ENCODE data around the gene PLXNA4.

PLXNA4 gene

GRCh38 chr7:132564090-132564489 is 12.2 kb downstream of the PLXNA4 start:
- DNase-seq: no peak

- no peak for DNase-seq
Observed at GRCh38 chr7:132562690-132563089, 13.6 kb downstream of the PLXNA4 start.

DNA sequence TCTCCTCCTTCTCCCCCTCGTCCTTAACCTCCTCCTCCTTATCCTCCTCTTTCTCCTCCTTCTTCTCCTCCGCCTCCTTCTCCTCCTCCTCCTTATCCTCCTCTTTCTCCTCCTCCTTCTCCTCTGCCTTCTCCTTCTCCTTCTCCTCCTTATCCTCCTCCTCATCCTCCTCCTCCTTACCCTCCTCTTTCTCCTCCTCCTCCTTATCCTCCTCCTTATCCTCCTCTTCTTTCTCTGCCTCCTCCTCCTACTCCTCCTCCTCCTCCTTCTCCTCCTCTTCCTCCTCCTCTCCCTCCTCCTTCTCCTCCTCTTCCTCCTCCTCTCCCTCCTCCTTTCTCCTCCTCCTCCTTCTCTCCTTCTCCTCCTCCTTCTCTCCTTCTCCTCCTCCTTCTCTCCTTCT is 14.5 kb downstream of the PLXNA4 start:
- DNase-seq: no peak

GRCh38 chr7:132560825-132561529 is 15.3 kb downstream of the PLXNA4 start:
- DNase-seq: no peak

GRCh38 chr7:132560105-132560504 is 16.2 kb downstream of the PLXNA4 start:
- DNase-seq: no peak

- no peak for DNase-seq
Observed at GRCh38 chr7:132558815-132559214, 17.5 kb downstream of the PLXNA4 start.

DNA sequence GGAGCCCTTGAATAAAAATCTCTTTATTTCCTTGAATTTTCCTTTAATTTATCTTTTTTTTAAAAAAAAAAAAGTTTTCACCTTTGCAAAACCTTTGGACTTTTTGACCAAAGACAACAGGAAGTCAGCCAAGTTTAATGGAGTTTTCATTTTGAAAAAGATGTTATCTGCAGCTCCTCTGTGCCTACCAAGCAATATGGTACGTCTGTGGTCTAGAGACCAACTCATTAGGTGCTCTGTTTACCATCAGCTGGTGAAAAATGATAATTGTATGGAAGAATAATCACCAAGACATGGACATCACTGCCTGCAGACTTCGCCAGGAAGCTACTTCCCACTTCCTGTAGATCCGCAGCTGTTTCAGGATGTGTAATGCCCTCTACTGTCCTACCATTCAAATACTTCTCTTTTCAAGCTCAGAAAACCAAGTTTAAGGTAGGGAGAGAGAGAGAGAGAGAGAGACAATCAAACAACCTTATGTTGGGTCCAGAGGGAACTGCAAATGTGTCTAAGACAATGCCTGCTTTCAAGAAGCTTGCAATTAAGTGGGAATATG is 18.7 kb downstream of the PLXNA4 start:
- no peak for DNase-seq

DNA sequence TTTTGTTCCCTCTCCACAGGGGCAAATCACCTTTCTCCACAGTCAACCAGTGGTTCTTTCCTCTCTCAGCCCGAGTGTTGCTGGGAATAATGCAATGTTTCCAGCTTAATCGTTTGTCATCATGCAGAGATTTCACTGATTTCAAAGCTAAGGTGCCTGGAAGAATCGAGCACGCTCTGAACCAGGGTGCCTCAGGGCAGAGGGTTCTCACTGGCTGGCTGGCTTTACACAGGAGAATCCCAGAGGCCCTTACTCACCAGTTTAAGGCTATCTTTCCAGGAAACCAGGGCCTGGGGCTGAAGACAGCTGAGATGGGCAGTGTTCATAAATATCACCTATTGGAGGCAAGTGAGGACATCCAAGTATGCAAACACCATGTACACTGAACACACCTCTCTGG is 21.8 kb downstream of the PLXNA4 start:
- no peak for DNase-seq

DNA sequence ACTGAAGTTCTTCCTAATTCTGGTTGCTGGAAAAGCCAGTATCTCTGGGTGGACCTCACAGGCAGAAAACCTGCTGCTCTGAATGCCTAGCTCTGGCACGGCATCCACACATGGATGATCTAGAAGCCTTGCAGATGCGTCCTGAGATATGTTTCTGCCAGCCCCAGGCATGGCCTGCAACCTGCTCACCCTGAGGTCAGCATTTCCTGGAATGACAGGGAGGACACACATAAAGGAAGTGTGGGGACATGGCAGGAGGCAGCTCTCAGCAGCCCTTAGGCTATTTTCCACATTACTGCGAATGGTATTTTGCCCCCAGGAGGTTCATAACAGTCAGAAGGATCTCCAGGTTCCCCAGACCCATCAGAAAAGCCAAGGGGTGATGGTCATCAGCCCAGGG is 23.2 kb downstream of the PLXNA4 start:
- no peak for DNase-seq

DNA sequence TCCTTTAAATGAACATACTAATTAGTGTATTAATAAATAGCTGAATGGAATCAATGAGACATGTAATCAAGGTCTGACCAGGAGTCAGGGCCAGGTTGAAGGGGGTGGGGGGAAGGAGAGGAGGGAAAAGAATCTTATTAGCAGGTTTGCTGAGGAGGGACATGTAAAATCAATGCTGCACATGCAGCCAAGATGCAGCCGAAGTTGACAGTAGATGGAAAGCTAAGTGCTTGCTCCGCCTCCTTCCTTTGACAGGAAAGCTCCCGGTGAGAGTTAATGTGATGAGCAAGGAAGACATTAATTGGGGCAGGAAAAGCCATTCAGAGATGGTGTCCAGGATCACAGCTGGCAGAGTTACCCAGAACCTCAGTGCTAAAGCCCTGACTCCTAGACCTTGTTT is 24.4 kb downstream of the PLXNA4 start:
- DNase-seq: no peak

DNA sequence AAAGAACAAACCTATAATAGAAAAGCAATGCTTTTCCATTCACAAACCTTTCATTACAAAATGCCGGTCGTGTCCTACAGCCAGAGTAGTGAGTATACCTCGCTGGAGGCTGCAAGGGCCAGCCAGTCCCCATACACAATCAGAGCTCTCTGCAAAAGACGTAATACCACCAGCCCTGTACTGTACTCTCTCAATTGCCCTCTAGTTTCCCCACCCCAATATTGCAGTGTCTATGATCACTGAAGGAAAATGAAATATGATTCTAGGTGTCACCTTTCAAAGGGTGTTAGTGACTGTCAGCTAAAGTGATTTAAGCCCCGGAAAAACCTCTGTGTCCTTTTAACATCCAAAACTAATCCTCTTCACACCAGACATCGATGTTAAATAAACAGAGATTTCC is 24.8 kb downstream of the PLXNA4 start:
- no peak for DNase-seq

GRCh38 chr7:132548489-132549078 is 27.7 kb downstream of the PLXNA4 start:
- DNase-seq: no peak

DNA sequence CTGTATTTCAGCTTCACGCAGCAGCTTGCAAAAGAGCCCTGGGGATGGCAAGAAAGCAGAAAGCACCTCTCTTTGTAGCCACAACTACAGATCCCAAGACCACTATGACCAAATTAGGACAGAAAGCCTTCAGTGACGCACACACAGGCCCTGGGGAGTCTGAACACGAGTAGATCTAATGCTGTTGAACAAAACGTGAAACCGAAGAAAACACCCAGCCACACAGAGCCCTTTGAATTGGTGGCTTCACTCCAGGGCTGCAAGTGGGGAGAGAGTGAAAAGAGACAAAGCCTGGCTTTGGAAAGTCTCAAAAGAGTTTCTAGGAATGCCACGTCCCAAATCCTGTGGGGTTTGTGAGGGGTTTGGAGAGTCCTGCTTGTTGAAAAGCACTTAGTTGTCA is 28.4 kb downstream of the PLXNA4 start:
- no peak for DNase-seq

DNA sequence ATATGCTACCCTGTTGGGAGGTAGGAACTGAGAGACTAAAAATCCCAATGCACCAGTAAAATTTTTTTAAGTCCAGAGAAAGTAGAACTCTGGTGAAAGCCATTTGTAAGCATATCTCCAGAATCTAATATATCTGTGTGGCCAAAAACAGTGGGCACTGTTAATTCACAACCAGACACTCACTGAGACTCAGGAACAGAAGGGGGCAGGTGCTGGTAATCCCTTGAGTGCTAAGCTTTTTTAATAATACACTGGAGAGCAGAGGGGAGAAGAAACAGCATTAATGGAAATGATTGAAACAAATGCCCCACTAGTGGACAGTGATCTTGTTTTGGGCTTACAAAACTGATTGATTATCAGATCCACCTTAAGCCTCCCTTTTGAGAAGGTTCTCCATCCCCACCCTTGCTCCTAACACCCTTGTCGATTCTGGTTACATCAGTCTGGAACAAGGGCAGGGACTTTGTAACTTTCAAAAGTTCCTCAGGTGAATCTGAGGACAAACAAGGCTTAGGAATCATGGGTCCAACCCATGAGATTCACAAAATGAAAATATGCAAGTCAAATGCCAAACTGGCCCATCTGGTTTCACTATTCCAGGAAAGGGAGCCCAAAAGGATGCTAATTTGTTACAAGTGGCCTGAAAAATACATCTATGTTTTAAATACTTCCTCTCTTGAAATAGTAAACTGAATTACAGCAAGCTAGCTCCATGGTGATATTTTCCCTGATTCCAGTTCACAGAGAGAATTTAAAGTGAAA is 29.7 kb downstream of the PLXNA4 start:
- DNase-seq: no peak

GRCh38 chr7:132545756-132546155 is 30.5 kb downstream of the PLXNA4 start:
- no peak for DNase-seq

- DNase-seq: no peak
Observed at GRCh38 chr7:132544999-132545398, 31.3 kb downstream of the PLXNA4 start.

DNA sequence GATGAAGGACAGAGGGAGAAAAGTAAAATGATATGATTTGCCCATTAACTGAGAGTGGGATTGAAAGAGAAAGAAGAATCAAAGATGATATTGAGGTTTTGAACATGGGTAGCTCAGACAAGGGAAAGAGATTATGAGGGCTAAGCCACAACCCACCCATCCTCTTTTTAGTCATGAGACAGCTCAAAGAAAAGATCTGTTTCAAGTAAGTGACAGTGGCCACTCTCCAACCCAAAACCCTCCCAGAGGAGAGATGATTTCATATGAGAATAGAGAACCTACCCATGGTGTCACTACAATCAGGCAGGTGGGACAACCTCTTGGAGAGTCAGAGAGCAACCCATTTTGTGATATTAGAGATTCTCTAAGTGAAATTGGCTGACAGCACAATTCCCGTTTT is 32.2 kb downstream of the PLXNA4 start:
- DNase-seq: no peak

DNA sequence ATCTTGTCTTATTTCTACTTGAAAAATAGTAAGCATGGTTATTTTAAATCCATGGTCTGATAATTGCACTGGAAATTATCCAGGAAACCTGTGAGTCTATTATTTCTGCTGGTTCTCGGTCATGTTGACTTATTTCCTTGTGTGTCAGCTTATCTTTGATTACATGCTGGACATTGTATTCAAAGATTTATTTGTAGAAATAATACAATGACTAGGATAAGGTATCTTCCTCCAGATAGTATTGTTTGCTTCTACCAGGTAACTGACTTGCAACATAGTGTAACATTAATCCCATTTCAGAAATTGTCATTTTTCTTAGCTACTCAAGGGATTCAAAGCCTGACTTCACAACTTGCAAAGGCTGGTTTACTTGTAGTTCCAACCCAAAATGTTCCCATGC is 33.4 kb downstream of the PLXNA4 start:
- no peak for DNase-seq

DNA sequence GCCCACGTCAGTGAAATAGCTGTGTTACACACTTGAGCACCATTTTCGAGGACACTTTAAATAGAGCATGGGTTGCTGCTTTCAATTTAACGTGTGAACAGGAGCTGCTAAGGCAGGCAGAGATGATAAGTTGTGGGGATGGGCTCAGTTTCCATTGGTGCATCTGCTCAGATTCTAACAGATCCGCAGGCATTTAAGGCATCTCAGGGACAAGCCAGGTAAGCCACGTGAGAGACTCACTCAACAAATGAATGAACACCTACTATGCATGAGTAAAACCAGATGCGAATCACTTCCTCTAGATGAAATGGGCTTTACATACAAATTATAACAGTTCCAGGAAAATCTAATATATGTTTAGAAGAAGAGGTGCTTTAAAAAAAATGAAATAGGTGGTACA is 34.6 kb downstream of the PLXNA4 start:
- DNase-seq: no peak

DNA sequence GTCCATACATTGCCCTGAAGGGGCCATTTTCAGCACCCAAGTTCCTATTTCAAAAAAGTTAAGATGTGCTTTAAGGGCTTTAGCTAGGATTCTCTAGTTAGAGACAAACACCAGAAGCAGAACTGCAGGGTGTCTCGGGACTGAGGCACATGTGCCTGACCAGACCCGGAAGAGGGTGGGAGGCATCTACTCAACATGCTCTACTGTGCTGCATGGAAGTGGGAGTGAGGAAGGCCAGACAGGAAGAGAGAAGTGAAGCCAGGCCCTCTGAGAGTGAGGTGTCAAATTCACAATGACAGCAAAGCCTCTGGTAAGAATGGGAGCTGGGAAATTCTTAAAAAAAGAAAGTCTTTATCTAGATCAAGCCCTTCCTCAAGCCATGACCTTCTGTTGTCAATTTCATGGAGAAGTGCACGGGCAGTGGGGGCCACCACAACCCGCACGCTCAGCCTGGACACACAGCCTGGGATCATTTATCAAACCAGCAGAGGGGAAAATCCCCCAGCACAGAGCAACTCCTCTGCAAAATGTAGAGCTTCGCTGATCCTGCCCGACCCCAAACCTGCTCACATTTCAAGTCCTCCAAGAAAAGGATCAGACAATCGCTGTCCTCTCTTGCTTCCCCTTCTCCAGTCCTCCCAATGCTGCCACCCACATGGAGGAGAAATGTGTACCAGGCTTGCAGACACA is 38.7 kb downstream of the PLXNA4 start:
- DNase-seq: no peak

GRCh38 chr7:132536654-132537395 is 39.4 kb downstream of the PLXNA4 start:
- no peak for DNase-seq

DNA sequence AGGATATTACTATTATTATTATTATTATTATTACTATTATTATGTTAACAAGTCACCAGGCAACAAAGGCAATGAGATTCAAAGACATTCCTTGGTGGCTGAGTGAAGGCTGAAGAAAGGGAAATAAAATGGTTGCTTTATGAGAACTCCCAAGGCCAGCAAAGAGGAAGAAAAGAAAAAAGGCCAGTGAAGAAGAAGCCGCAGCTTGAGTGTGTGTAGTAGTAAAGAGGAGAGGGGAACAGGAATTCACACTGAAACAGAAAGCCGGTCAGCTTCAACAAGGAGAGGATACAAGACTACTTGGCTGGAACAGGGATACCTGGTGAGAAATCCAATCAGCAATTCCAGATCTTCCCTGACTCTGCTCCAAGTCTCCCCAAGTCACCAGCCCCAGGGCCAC is 42.4 kb downstream of the PLXNA4 start:
- no peak for DNase-seq

- no peak for DNase-seq
Observed at GRCh38 chr7:132532281-132532680, 44.0 kb downstream of the PLXNA4 start.

Measured in T-helper 1 cell (primary cell).